Keratinocyte (primary cell): Measurements from ENCODE around the gene REPS1. TPM values are rescaled to one million over a fixed set of nuclear protein-coding genes. Genes with fewer than 3 reads are reported as not detected.

Source experiments
- DNase-seq: peaks from one replicate; pipeline ENCODE4 v3.0.0-alpha.2; 2011; ENCODE audit warnings: low read depth, missing footprints, low spot score
- FAIRE-seq: peaks from 2 replicates; lab custom pipeline; 2011; peaks lifted over from hg19 to GRCh38; lab: Jason Lieb, UNC
- H2AFZ ChIP-seq: 2 replicates; pipeline ENCODE4 v1.6.0; 2012; ENCODE audit warnings: low read length, control low read depth, inconsistent platforms; ENCODE audit not compliant: control insufficient read depth
- H3K27ac ChIP-seq: 2 replicates; pipeline ENCODE4 v1.5.1; 2011; ENCODE audit warnings: low read length; ENCODE audit not compliant: control insufficient read depth, insufficient read depth
- H3K27me3 ChIP-seq: 3 replicates; pipeline ENCODE4 v1.6.0; 2011; ENCODE audit warnings: low read length; ENCODE audit not compliant: control insufficient read depth, insufficient read depth; ENCODE audit errors: extremely low read depth
- H3K36me3 ChIP-seq, 2 experiments: 2 replicates in 1 of 2; 3 replicates in 1 of 2; pipeline ENCODE4 v1.5.1; 2011; ENCODE audit warnings: low read length in 2 of 2, mild to moderate bottlenecking in 1 of 2; ENCODE audit not compliant: control insufficient read depth in 2 of 2, insufficient read depth in 2 of 2; ENCODE audit errors: extremely low read depth in 1 of 2
- H3K4me1 ChIP-seq: 3 replicates; pipeline ENCODE4 v1.5.1; 2011; ENCODE audit warnings: low read length; ENCODE audit not compliant: control insufficient read depth, insufficient read depth; ENCODE audit errors: extremely low read depth
- H3K4me2 ChIP-seq: 3 replicates; pipeline ENCODE4 v1.6.0; 2011; ENCODE audit warnings: low read depth, low read length; ENCODE audit not compliant: control insufficient read depth, insufficient read depth; ENCODE audit errors: extremely low read depth
- H3K4me3 ChIP-seq, 3 experiments: fragments of 200-600 bp in 1 of 3; sonication (generic) in 1 of 3; 2 replicates in 2 of 3; 3 replicates in 1 of 3; pipeline ENCODE4 v1.5.1; 2011 to 2016; ENCODE audit warnings: low read length in 3 of 3, mild to moderate bottlenecking in 3 of 3, control low read depth in 2 of 3, inconsistent platforms in 1 of 3, low read depth in 1 of 3, mixed read lengths in 1 of 3, mixed run types in 1 of 3, moderate library complexity in 1 of 3; ENCODE audit not compliant: control insufficient read depth in 2 of 3, insufficient read depth in 2 of 3; ENCODE audit errors: extremely low read depth in 1 of 3
- H3K79me2 ChIP-seq: 2 replicates; pipeline ENCODE4 v1.6.0; 2012; ENCODE audit warnings: low read length; ENCODE audit not compliant: control insufficient read depth, insufficient read depth
- H3K9ac ChIP-seq: 3 replicates; pipeline ENCODE4 v1.6.0; 2011; ENCODE audit warnings: low read length; ENCODE audit not compliant: control insufficient read depth, insufficient read depth; ENCODE audit errors: extremely low read depth
- H3K9me1 ChIP-seq: 3 replicates; pipeline ENCODE4 v1.6.0; 2011; ENCODE audit warnings: low read length; ENCODE audit not compliant: control insufficient read depth, insufficient read depth; ENCODE audit errors: extremely low read depth
- H3K9me3 ChIP-seq: 2 replicates; pipeline ENCODE4 v1.5.1; 2012; ENCODE audit warnings: low read depth, low read length; ENCODE audit not compliant: control insufficient read depth
- H4K20me1 ChIP-seq: 3 replicates; pipeline ENCODE4 v1.6.0; 2011; ENCODE audit warnings: low read length; ENCODE audit not compliant: control insufficient read depth, insufficient read depth; ENCODE audit errors: extremely low read depth
- CTCF ChIP-seq, 3 experiments: IDR thresholded peaks in 1 of 3; conservative IDR thresholded peaks in 1 of 3; optimal IDR thresholded peaks in 1 of 3; 2 replicates in 2 of 3; 3 replicates in 1 of 3; pipeline versions ENCODE3 to v1.5.1; 2011; ENCODE audit warnings: low read length in 3 of 3, mild to moderate bottlenecking in 3 of 3, moderate library complexity in 2 of 3, control low read depth in 1 of 3, inconsistent platforms in 1 of 3; ENCODE audit not compliant: insufficient read depth in 2 of 3; ENCODE audit errors: extremely low read depth in 1 of 3
- EZH2 ChIP-seq: IDR thresholded peaks from one replicate; pipeline ENCODE4 v1.6.1; 2012; ENCODE audit warnings: inconsistent platforms, mild to moderate bottlenecking, low read length, moderate library complexity
- dilution Hi-C: fragments of 300-500 bp; cut with MboI; formaldehyde crosslinking; loops from one replicate; pipeline ENCODE4 v1.7.0; 2020; ENCODE audit warnings: low sequenced_read_pairs; ENCODE audit not compliant: extremely low pct_ligation_motif_present
- polyA plus RNA-seq, 5 experiments: library from polyadenylated mRNA; depleted of rRNA in 3 of 5; stranded (reverse) in 3 of 5; stranded (forward) in 1 of 5; unstranded in 1 of 5; fragments of >200 nt; gene quantifications; 1 replicate in 1 of 5; 2 replicates in 3 of 5; 3 replicates in 1 of 5; pipeline versions ENCODE4 v1.2.1 to v1.2.3, GENCODE V29; 2011 to 2012; ENCODE audit warnings: missing spikeins in 2 of 5, low read depth in 1 of 5, low replicate concordance in 1 of 5

The REPS1 gene
- polyA plus RNA-seq, 1 donor (not counting 4 experiments of a cell fraction or from before 2014, with no cell fraction given): 61.3 TPM

GRCh38 chr6:139010674-139011073 lies 22.6 kb upstream of the REPS1 start:
- Histone ChIP-seq H3K9me3 (no peaks in the 10 kb centered on the region), H3K4me2 (no peak overlapping the region), H3K9me1 (no peaks in the 10 kb centered on the region), H3K27me3 (no peaks in the 10 kb centered on the region), H3K4me3 (no peak overlapping the region), H3K9ac (no peak overlapping the region), H4K20me1 (no peaks in the 10 kb centered on the region), H2AFZ (no peak overlapping the region), H3K36me3 (no peaks in the 10 kb centered on the region), H3K79me2 (no peaks in the 10 kb centered on the region), H3K27ac (no peak overlapping the region), H3K4me1 (no peaks in the 10 kb centered on the region)
- TF ChIP-seq CTCF (optimal IDR thresholded peaks at IDR 0.05 in 1 of 3, IDR thresholded peaks at IDR 0.05 in 1 of 3, conservative IDR thresholded peaks at IDR 0.05 in 1 of 3; ENCODE audit: extremely low read depth in 1 of 3, insufficient read depth in 2 of 3, low read length in 3 of 3) (no peak), EZH2 (no peak)
- dilution Hi-C loops: no loop called here
- DNase-seq (no peak), FAIRE-seq (no peak)

- Histone ChIP-seq H3K79me2 (no peaks in the 10 kb centered on the region), H2AFZ (no peak overlapping the region), H3K4me3 (no peak overlapping the region), H3K27me3 (no peaks in the 10 kb centered on the region), H3K27ac (no peak overlapping the region), H3K36me3 (no peaks in the 10 kb centered on the region), H4K20me1 (no peaks in the 10 kb centered on the region), H3K9ac (no peak overlapping the region), H3K9me3 (no peaks in the 10 kb centered on the region), H3K4me2 (no peak overlapping the region), H3K9me1 (no peaks in the 10 kb centered on the region), H3K4me1 (no peaks in the 10 kb centered on the region)
- dilution Hi-C loops: no loop called here
- TF ChIP-seq EZH2 (no peak), CTCF (optimal IDR thresholded peaks at IDR 0.05 in 1 of 3, IDR thresholded peaks at IDR 0.05 in 1 of 3, conservative IDR thresholded peaks at IDR 0.05 in 1 of 3; ENCODE audit: extremely low read depth in 1 of 3, insufficient read depth in 2 of 3, low read length in 3 of 3) (no peak)
- FAIRE-seq: no peak
- no peak for DNase-seq
Measured at GRCh38 chr6:139008117-139008516, 20.1 kb upstream of the REPS1 start.
